HL-60/S4 (cell line): ENCODE data around the gene TBX20.
"Not testable (repeated sequence)": the region's sequence is repeated elsewhere in the genome, so short reads cannot be mapped to it uniquely, and the experiment has no call there.

Experiments
- in situ Hi-C: fragments of 300-500 bp; cut with MboI; formaldehyde crosslinking; loops from 2 replicates; pipeline ENCODE4 v1.14.3; 2022; ENCODE audit warnings: low sequenced_read_pairs

The TBX20 gene

DNA sequence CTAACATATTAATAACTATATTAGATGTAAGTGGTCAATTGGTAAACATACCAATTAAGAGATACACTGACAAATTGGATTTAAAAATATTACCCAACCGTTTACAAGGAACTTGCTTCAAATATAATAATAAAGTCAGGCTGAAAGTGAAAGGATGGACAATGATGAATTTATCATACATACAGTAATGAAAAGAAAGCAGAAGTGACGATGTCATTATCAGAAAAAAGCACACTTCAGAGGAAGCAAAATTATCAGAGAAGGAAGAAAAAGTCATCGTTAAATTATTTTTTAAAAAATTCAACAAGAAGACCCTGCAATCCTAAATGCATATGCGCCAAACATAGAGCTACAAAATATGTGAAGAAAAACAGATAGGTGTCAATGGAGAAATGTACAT lies 81.8 kb downstream of the TBX20 start:
- in situ Hi-C loops = not testable (repeated sequence)

DNA sequence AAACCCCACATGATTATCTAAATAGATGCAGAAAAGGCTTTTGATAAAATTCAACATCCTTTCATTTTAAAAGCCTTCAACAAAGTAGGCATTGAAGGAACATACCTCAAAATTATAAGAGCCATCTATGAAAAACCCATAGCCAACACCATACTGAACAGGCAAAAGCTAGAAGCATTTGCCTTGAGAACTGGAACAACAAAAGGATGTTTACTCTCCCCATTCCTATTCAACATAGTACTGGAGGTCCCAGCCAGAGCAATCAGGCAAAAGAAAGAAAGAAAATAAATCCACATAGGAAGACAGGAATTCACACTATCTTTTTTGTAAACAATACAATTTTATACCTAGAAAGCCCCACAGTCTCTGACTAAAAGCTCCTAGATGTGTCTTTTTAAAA lies 86.2 kb downstream of the TBX20 start:
- in situ Hi-C loops = not testable (repeated sequence)

DNA sequence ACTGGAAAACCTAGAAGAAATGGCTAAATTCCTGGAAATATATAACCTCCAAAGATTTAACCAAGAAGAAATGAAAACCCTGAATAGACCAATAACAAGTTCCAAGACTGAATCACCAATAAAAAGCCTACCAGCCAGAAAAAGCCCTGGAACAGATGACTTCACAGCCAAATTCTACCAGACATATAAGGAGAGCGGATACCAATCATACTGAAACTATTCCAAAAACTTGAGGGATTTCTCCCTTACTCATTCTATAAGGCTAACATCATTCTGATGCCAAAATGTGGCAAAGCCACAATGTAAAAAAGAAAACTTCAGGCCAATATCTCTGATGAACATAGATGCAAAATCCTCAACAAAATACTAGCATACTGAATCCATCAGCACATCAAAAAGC lies 86.7 kb downstream of the TBX20 start:
- in situ Hi-C loops = not testable (repeated sequence)

DNA sequence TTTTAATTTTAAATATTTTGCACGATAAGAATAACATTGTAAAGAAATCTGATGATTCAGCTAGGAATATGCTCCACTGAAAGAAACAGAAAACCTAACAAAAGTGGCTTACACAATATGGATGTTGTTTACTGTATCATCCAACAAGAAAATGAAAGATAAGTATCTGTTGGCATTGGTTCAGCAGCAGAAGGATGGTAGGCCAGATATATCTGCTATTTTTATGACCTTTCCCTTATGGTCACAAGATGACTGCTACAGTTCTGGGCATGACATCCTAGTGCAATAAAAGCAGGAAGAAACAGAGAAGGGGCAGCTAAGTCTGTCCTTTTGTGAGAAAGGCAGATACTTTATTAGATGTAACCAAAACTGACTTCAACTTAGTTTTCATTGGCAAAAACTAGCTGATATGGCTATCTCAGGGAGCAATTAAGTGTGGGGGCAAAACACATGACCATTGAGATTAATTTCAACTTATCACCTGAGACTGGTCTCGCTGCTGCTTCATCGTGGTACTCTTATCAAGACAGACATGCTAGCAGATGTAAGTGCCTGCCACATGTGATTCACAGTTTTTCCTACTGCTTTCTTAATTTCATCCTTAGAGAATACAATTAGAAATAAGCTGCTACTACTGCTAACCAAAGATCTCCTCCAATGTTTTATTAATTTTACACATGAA lies 92.7 kb downstream of the TBX20 start:
- in situ Hi-C loops = not testable (repeated sequence)
